RWPE2 (cell line): ENCODE results near the gene ZFR2.

Experiments used
- ATAC-seq: fragments of 200-7000 bp; cut with Tn5 transposase; 3 replicates; pipeline ENCODE4 v1.9.1; 2021; ENCODE audit warnings: low read depth
- DNase-seq: peaks from one replicate; pipeline ENCODE4 v3.0.0-alpha.2; 2020; ENCODE audit warnings: low spot score
- H3K27ac ChIP-seq: fragments of 450-650 bp; 2 replicates; pipeline ENCODE4 v1.5.1; 2017; ENCODE audit warnings: mild to moderate bottlenecking; ENCODE audit not compliant: poor library complexity, severe bottlenecking
- H3K27me3 ChIP-seq: fragments of 250-450 bp; sonication (Bioruptor Pico); 2 replicates; pipeline ENCODE4 v1.5.1; 2021; ENCODE audit warnings: mild to moderate bottlenecking, moderate library complexity; ENCODE audit not compliant: insufficient read depth, poor library complexity, severe bottlenecking
- H3K36me3 ChIP-seq: fragments of 250-450 bp; sonication (Bioruptor Pico); 2 replicates; pipeline ENCODE4 v1.5.1; 2020; ENCODE audit warnings: low read depth, mild to moderate bottlenecking, moderate library complexity
- H3K4me1 ChIP-seq: fragments of 250-450 bp; sonication (Bioruptor Pico); 2 replicates; pipeline ENCODE4 v1.5.1; 2021; ENCODE audit warnings: mild to moderate bottlenecking, moderate library complexity; ENCODE audit not compliant: insufficient read depth, poor library complexity, severe bottlenecking
- H3K4me3 ChIP-seq: fragments of 250-450 bp; sonication (Bioruptor Pico); 2 replicates; pipeline ENCODE4 v1.5.1; 2021; ENCODE audit warnings: mild to moderate bottlenecking, moderate library complexity; ENCODE audit not compliant: severe bottlenecking
- H3K9me3 ChIP-seq: fragments of 250-450 bp; sonication (Bioruptor Pico); 2 replicates; pipeline ENCODE4 v1.5.1; 2021; ENCODE audit warnings: mild to moderate bottlenecking, moderate library complexity; ENCODE audit not compliant: severe bottlenecking
- TF ChIP-seq, protein P1 (sequence below): fragments of 450-650 bp; IDR thresholded peaks from one replicate; pipeline ENCODE4 v1.5.1; 2017; ENCODE audit warnings: mild to moderate bottlenecking, moderate library complexity; ENCODE audit not compliant: poor library complexity, severe bottlenecking

The ZFR2 gene

GRCh38 chr19:3784607-3785450 lies 84.0 kb downstream of the ZFR2 start:
- H3K27me3 ChIP-seq, result peaks cover 10% of the 10 kb centered on the region
- H3K4me3 ChIP-seq, result peak overlapping the region; percentile 37
- no peak overlapping the region for H3K27ac ChIP-seq
- TF ChIP-seq, protein P1, sequence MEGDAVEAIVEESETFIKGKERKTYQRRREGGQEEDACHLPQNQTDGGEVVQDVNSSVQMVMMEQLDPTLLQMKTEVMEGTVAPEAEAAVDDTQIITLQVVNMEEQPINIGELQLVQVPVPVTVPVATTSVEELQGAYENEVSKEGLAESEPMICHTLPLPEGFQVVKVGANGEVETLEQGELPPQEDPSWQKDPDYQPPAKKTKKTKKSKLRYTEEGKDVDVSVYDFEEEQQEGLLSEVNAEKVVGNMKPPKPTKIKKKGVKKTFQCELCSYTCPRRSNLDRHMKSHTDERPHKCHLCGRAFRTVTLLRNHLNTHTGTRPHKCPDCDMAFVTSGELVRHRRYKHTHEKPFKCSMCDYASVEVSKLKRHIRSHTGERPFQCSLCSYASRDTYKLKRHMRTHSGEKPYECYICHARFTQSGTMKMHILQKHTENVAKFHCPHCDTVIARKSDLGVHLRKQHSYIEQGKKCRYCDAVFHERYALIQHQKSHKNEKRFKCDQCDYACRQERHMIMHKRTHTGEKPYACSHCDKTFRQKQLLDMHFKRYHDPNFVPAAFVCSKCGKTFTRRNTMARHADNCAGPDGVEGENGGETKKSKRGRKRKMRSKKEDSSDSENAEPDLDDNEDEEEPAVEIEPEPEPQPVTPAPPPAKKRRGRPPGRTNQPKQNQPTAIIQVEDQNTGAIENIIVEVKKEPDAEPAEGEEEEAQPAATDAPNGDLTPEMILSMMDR, result no peak
- no peaks in the 10 kb centered on the region for H3K36me3 ChIP-seq
- no peaks in the 10 kb centered on the region for H3K4me1 ChIP-seq
- H3K9me3 ChIP-seq, result peaks cover 7% of the 10 kb centered on the region
- ATAC-seq (peak; percentile 78), DNase-seq (peak; percentile 45)

DNA sequence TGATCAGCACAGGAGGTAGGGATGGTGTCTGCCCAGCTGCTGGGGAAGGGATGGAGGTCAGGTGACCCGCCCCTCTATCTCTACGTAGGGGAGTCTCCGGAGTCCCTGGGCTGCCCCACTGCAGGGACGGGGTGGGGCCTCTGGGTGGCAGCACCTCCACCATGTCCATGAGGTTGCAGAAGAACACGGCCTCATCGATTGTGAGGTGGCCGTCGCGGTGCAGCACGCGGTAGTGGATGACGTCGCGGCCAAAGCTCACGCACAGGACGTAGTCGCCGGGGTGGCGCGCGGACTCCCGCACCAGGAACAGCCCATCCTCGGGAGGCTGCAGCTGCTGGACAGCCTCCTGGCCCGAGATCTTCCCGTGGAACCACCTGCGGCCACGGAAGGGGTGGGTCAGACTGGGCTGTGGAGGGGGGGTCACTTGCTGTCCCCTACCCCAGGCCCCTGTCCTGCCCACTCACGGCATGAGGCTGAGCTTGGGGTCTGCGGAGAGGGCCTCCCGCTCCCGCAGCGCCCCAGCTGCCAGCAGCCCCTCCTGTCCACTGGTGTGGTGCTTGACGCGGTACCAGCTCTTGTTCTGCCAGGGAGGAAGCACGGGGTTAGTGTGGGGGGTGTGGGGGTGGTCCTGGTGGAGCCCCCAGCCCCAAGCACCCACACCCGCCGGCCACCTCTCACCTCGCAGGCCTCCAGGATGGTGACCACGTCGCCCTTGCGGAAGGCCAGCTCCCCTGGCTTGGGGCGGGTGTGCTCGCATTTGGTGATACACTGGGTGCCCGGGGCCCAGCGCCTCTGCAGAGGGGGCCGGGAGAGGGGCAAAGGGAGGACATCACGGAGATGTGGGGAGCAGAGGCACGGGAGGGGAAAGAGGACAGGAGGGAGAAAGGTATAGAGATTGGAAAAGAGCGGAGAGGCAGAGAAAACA lies 84.9 kb downstream of the ZFR2 start:
- peak; percentile 49 for DNase-seq

GRCh38 chr19:3782903-3783302 lies 85.9 kb downstream of the ZFR2 start:
- H3K9me3 ChIP-seq, result peaks cover 7% of the 10 kb centered on the region
- H3K4me3 ChIP-seq, result no peak overlapping the region
- TF ChIP-seq, protein P1, result no peak
- no peaks in the 10 kb centered on the region for H3K4me1 ChIP-seq
- peaks cover 10% of the 10 kb centered on the region for H3K27me3 ChIP-seq
- DNase-seq, result no peak
- H3K27ac ChIP-seq, result no peak overlapping the region
- H3K36me3 ChIP-seq, result no peaks in the 10 kb centered on the region
- ATAC-seq, result no peak

More for the DNA sequence above, 84.9 kb downstream of the ZFR2 start:
- peaks cover 7% of the 10 kb centered on the region for H3K9me3 ChIP-seq
- no peaks in the 10 kb centered on the region for H3K4me1 ChIP-seq
- no peak overlapping the region for H3K27ac ChIP-seq
- H3K36me3 ChIP-seq, result no peaks in the 10 kb centered on the region
- no peak overlapping the region for H3K4me3 ChIP-seq
- TF ChIP-seq, protein P1, result no peak
- H3K27me3 ChIP-seq, result peaks cover 10% of the 10 kb centered on the region
- ATAC-seq, result no peak

DNA sequence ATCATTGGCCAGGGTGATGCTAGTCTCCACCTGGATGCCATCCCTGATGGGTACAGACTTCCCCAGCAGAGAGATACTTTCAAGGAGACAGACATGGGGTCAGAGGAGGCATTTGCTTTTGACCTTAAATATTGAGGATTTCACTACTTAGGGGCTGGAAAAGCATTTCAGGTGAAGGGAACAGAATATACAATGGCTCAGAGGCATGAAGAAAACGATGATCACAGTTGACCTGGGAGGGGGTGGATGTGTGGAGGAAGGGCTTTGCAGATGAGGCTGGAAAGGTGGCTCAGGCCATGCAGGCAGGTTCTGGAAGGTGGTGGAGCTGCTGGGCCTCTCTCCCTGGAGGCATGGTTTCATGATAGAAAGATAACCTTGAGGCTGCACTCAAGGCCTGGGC lies 86.5 kb downstream of the ZFR2 start:
- no peaks in the 10 kb centered on the region for H3K36me3 ChIP-seq
- H3K27ac ChIP-seq, result no peak overlapping the region
- peaks cover 10% of the 10 kb centered on the region for H3K27me3 ChIP-seq
- H3K4me3 ChIP-seq, result no peak overlapping the region
- TF ChIP-seq, protein P1, result no peak
- ATAC-seq, result no peak
- DNase-seq, result no peak
- no peaks in the 10 kb centered on the region for H3K4me1 ChIP-seq
- H3K9me3 ChIP-seq, result peaks cover 7% of the 10 kb centered on the region
